ENCODE results near the gene AADAT.

AADAT gene

GRCh38 chr4:170089668-170090351 lies at the start of gene AADAT:
AADAT (minus strand) TSS chr4:170089956; CDS start chr4:170089690, 266 bp downstream.
- in situ Hi-C loops (cut with MboI; ENCODE audit: low pct_unique_long_range_greater_than_20kb, low sequenced_read_pairs, unreplicated experiment) = no loop called here
- peak; percentile 23 for TF ChIP-seq CTCF (IDR thresholded peaks at IDR 0.05; ENCODE audit: extremely low read depth, insufficient read depth, missing control alignments)
- peak; percentile 74 for DNase-seq (ENCODE audit: low spot score)

- TF ChIP-seq CTCF (IDR thresholded peaks at IDR 0.05; ENCODE audit: extremely low read depth, insufficient read depth, missing control alignments) = peak; percentile 89
- DNase-seq (ENCODE audit: low spot score) = peak; percentile 63
- in situ Hi-C loops (cut with MboI; ENCODE audit: low pct_unique_long_range_greater_than_20kb, low sequenced_read_pairs, unreplicated experiment) = no loop called here
These were observed 48.9 kb upstream of the AADAT start for GRCh38 chr4:170138580-170139194.

GRCh38 chr4:170137927-170138326 lies 48.2 kb upstream of the AADAT start:
- in situ Hi-C loops (cut with MboI; ENCODE audit: low pct_unique_long_range_greater_than_20kb, low sequenced_read_pairs, unreplicated experiment) = no loop called here
- TF ChIP-seq CTCF (IDR thresholded peaks at IDR 0.05; ENCODE audit: extremely low read depth, insufficient read depth, missing control alignments) = no peak
- DNase-seq (ENCODE audit: low spot score) = no peak

GRCh38 chr4:170137466-170137865 lies 47.7 kb upstream of the AADAT start:
- TF ChIP-seq CTCF (IDR thresholded peaks at IDR 0.05; ENCODE audit: extremely low read depth, insufficient read depth, missing control alignments) = no peak
- no peak for DNase-seq (ENCODE audit: low spot score)
- in situ Hi-C loops (cut with MboI; ENCODE audit: low pct_unique_long_range_greater_than_20kb, low sequenced_read_pairs, unreplicated experiment) = no loop called here

- TF ChIP-seq CTCF (IDR thresholded peaks at IDR 0.05; ENCODE audit: extremely low read depth, insufficient read depth, missing control alignments) = no peak
- in situ Hi-C loops (cut with MboI; ENCODE audit: low pct_unique_long_range_greater_than_20kb, low sequenced_read_pairs, unreplicated experiment) = no loop called here
- DNase-seq (ENCODE audit: low spot score) = no peak
These were observed 45.1 kb upstream of the AADAT start for GRCh38 chr4:170134821-170135220.

GRCh38 chr4:170128219-170128804 lies 38.6 kb upstream of the AADAT start:
- DNase-seq (ENCODE audit: low spot score) = no peak
- no peak for TF ChIP-seq CTCF (IDR thresholded peaks at IDR 0.05; ENCODE audit: extremely low read depth, insufficient read depth, missing control alignments)
- in situ Hi-C loops (cut with MboI; ENCODE audit: low pct_unique_long_range_greater_than_20kb, low sequenced_read_pairs, unreplicated experiment) = no loop called here

All from GM13977 (cell line).